ENCODE measurements around the gene NPAS2. TPM values are rescaled to one million over a fixed set of nuclear protein-coding genes. Genes with fewer than 3 reads are reported as not detected.

The NPAS2 gene
- total RNA-seq, 1 experiment from 2014 or later: 142 TPM

DNA sequence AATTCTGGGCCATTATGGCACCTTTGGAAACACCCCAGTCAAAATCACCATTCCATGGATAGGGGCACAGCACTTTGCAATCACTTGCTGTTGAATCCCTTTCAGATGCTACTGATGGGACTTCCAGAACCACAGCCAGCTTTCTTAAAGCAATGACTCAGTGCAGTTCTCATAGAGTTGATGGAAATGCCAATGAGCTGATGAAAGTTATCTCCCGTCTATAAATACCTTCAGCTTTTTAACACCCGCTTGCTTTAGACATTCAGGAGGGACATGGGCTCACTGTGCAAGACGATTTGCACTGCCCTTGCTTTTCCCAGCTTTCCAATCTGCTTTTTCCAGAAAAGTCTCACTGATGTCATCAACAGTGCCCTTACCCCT lies 115.4 kb downstream of the NPAS2 start:
- H3K27me3 Mint-ChIP-seq (ENCODE audit: unreplicated experiment): no peaks in the 10 kb centered on the region
- CTCF ChIA-PET: no interaction called here
- no peaks in the 10 kb centered on the region for H3K4me1 Mint-ChIP-seq (ENCODE audit: low read depth, unreplicated experiment)
- H3K9me3 Mint-ChIP-seq (ENCODE audit: low read depth, unreplicated experiment): no peaks in the 10 kb centered on the region
- BruUV-seq (replicated peaks): no TSS peak
- H3K36me3 Mint-ChIP-seq (ENCODE audit: insufficient read depth, unreplicated experiment): peaks cover 37% of the 10 kb centered on the region
- DNase-seq: no peak
- intact Hi-C loops (cut with micrococcal nuclease; ENCODE audit: unreplicated experiment): no loop called here
- TF ChIP-seq, protein P1, sequence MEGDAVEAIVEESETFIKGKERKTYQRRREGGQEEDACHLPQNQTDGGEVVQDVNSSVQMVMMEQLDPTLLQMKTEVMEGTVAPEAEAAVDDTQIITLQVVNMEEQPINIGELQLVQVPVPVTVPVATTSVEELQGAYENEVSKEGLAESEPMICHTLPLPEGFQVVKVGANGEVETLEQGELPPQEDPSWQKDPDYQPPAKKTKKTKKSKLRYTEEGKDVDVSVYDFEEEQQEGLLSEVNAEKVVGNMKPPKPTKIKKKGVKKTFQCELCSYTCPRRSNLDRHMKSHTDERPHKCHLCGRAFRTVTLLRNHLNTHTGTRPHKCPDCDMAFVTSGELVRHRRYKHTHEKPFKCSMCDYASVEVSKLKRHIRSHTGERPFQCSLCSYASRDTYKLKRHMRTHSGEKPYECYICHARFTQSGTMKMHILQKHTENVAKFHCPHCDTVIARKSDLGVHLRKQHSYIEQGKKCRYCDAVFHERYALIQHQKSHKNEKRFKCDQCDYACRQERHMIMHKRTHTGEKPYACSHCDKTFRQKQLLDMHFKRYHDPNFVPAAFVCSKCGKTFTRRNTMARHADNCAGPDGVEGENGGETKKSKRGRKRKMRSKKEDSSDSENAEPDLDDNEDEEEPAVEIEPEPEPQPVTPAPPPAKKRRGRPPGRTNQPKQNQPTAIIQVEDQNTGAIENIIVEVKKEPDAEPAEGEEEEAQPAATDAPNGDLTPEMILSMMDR (IDR thresholded peaks at IDR 0.05; ENCODE audit: unreplicated experiment): no peak
- H3K4me3 Mint-ChIP-seq (ENCODE audit: low read depth, unreplicated experiment): no peak overlapping the region
- H3K27ac Mint-ChIP-seq (ENCODE audit: unreplicated experiment): no peak overlapping the region

DNA sequence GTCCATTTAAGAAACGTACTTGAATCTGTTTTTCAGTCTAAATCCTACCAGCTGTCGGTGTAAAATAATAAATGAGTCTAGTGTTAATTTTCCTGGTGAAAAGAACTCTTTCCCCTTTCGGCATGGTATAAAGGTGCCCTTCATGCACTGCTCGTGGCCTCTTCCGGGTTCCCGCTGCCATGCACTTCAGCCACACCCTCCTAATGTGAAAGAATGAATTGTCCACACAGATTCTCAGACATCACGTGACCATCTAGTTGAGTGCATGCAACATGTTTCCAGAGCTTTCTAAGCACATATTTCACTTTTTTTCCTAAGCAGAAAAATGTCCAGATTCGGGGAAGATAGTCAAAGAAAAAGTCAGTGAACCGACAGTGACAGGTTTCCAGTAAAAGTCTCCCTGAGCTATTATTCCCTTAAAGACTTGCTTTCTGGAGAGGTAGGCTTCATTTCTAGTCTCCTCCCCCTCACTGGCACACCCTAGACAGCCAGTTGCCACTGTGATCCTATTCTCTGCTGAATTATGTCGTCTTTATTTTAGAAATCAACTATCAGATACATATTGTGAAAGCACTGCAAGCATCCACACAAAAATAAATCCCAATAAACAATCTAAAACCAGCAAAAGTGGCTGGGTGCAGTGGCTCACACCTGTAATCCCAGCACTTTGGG lies 116.3 kb downstream of the NPAS2 start:
- CTCF ChIA-PET: interaction anchor here (0.7 kb wide), 1 partner anchor 228 kb away, joined by 3 read pairs; no protein-coding TSS in a partner anchor
- TF ChIP-seq, protein P1 (IDR thresholded peaks at IDR 0.05; ENCODE audit: unreplicated experiment): no peak
- H3K9me3 Mint-ChIP-seq (ENCODE audit: low read depth, unreplicated experiment): no peaks in the 10 kb centered on the region
- intact Hi-C loops (cut with micrococcal nuclease; ENCODE audit: unreplicated experiment): no loop called here
- BruUV-seq (replicated peaks): TSS peak; percentile 10
- no peaks in the 10 kb centered on the region for H3K4me1 Mint-ChIP-seq (ENCODE audit: low read depth, unreplicated experiment)
- no peaks in the 10 kb centered on the region for H3K27me3 Mint-ChIP-seq (ENCODE audit: unreplicated experiment)
- DNase-seq: no peak
- H3K4me3 Mint-ChIP-seq (ENCODE audit: low read depth, unreplicated experiment): no peak overlapping the region
- no peak overlapping the region for H3K27ac Mint-ChIP-seq (ENCODE audit: unreplicated experiment)
- H3K36me3 Mint-ChIP-seq (ENCODE audit: insufficient read depth, unreplicated experiment): peaks cover 40% of the 10 kb centered on the region

DNA sequence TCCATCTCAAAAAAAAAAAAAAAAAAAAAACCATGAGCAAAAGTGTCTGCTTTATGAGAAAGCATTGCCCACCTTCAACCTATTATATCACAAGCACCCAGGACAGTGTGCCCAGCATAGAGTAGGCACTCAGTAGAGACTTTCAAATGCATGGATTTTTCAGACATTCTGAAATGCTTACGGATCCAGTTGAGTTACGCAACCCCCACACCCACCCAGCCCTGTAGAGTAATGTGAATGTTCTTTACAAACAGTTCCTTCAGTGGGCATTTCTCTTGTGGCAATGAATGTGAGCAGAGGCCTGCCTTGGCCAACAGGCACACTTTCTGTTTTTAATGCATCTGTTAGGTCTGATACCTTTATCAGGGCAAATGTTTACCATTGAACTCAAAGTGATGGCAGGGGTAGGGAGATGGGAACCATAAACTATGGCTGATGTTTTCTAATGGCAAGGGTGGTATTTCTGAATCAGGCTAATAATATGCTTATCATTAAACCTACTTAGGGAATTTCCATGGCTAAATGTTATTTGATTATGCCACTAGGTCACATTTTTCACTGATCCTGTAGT lies 117.1 kb downstream of the NPAS2 start:
- intact Hi-C loops (cut with micrococcal nuclease; ENCODE audit: unreplicated experiment): no loop called here
- TF ChIP-seq, protein P1 (IDR thresholded peaks at IDR 0.05; ENCODE audit: unreplicated experiment): no peak
- CTCF ChIA-PET: interaction anchor here (0.7 kb wide), 1 partner anchor 229 kb away, joined by 3 read pairs; no protein-coding TSS in a partner anchor
- Mint-ChIP-seq H3K27me3 (ENCODE audit: unreplicated experiment) (no peaks in the 10 kb centered on the region), H3K4me3 (ENCODE audit: low read depth, unreplicated experiment) (no peak overlapping the region), H3K9me3 (ENCODE audit: low read depth, unreplicated experiment) (no peaks in the 10 kb centered on the region), H3K36me3 (ENCODE audit: insufficient read depth, unreplicated experiment) (peaks cover 38% of the 10 kb centered on the region), H3K27ac (ENCODE audit: unreplicated experiment) (no peak overlapping the region), H3K4me1 (ENCODE audit: low read depth, unreplicated experiment) (no peaks in the 10 kb centered on the region)
- DNase-seq: no peak
- BruUV-seq (replicated peaks): no TSS peak

DNA sequence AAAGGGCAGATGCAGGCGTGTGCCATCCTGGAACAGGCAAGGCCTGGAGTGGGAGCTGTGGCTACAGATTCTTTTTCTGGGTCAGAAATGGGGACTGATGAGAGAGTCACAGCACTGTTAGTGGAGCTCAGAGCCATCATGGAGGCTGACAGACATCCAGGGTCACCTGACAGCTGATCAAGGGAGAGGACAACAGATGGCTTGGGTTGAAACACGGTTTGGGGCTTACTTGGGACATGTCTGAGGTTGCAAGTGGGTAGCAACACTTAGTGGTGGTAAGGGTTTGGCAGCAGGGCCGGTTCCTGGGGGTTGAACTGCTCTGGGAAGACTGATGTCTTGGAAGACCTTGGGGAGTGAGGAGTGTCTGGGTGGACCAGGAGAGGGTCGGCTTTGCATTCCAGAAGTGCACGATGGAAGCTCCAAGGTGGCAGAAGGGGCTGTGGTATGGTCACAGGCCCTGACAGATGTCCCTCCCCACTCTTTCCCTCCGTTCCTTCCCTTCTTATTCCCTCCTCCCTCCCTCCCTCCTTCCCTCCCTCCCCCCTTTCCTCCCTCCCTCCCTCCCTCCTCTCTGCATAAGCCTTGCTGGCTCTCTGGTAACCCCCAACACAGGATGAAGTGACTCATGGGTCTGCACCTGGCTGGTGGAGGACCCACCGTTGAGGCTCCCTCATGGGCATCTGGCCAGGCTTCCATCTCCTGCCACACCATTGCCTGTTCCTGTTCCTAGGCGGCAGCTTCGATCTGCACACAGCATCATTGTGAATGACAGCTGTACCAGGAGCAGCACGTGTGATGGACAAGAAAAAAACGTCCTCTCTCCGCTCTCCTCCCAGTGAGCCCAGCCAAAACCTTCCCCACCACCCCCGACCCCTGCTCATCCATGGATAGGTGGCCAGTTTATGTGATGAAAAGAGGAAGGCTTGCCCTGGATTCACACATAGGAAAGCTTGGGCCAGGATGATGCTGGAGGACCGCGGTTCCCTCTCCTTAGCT lies 118.4 kb downstream of the NPAS2 start:
- intact Hi-C loops (cut with micrococcal nuclease; ENCODE audit: unreplicated experiment): no loop called here

More for the DNA sequence above, 118.4 kb downstream of the NPAS2 start:
- peaks cover 43% of the 10 kb centered on the region for H3K36me3 Mint-ChIP-seq (ENCODE audit: insufficient read depth, unreplicated experiment)
- CTCF ChIA-PET: no interaction called here
- no TSS peak for BruUV-seq (replicated peaks)
- DNase-seq: no peak
- H3K27ac Mint-ChIP-seq (ENCODE audit: unreplicated experiment): no peak overlapping the region
- no peaks in the 10 kb centered on the region for H3K4me1 Mint-ChIP-seq (ENCODE audit: low read depth, unreplicated experiment)
- no peaks in the 10 kb centered on the region for H3K27me3 Mint-ChIP-seq (ENCODE audit: unreplicated experiment)
- TF ChIP-seq, protein P1 (IDR thresholded peaks at IDR 0.05; ENCODE audit: unreplicated experiment): no peak
- no peaks in the 10 kb centered on the region for H3K9me3 Mint-ChIP-seq (ENCODE audit: low read depth, unreplicated experiment)
- no peak overlapping the region for H3K4me3 Mint-ChIP-seq (ENCODE audit: low read depth, unreplicated experiment)
